ENCODE results near the gene SCIN.

The SCIN gene

DNA sequence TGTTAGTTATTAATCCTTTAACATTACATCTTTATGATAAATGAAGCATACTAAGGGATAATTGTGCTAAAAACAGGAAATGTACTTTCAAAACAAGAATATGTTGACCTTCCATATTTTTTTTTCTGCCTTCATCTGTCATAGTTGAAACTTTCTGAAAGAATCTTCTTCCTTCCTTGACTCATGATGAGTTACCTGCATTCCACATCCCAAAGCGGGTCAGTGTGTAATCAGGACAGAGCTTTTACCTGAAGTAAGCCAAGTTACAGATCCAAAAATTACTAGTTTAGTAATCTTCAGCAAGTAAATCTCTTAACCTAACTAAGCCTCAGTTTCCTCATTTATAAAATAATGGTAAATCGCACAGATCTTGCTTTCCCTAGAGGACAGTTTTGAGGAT is 103.5 kb downstream of the SCIN start:
- no peak overlapping the region for H2AFZ ChIP-seq (ENCODE audit: low read depth, low read length)
- no peak overlapping the region for H3K9ac ChIP-seq (ENCODE audit: low read depth, low read length)
- no peaks in the 10 kb centered on the region for H3K4me1 ChIP-seq (ENCODE audit: insufficient read depth, low read length)
- H3K27ac ChIP-seq (ENCODE audit: low read length), result no peak overlapping the region
- no peak for ATAC-seq (ENCODE audit: insufficient read depth, low read depth)
- TF ChIP-seq, protein P1, sequence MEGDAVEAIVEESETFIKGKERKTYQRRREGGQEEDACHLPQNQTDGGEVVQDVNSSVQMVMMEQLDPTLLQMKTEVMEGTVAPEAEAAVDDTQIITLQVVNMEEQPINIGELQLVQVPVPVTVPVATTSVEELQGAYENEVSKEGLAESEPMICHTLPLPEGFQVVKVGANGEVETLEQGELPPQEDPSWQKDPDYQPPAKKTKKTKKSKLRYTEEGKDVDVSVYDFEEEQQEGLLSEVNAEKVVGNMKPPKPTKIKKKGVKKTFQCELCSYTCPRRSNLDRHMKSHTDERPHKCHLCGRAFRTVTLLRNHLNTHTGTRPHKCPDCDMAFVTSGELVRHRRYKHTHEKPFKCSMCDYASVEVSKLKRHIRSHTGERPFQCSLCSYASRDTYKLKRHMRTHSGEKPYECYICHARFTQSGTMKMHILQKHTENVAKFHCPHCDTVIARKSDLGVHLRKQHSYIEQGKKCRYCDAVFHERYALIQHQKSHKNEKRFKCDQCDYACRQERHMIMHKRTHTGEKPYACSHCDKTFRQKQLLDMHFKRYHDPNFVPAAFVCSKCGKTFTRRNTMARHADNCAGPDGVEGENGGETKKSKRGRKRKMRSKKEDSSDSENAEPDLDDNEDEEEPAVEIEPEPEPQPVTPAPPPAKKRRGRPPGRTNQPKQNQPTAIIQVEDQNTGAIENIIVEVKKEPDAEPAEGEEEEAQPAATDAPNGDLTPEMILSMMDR (IDR thresholded peaks at IDR 0.05; ENCODE audit: borderline replicate concordance, extremely low read depth, low read length, poor library complexity, severe bottlenecking), result no peak
- no peak for TF ChIP-seq EZH2 (IDR thresholded peaks at IDR 0.05; ENCODE audit: borderline replicate concordance, low read depth, low read length, severe bottlenecking)
- no peaks in the 10 kb centered on the region for H3K79me2 ChIP-seq (ENCODE audit: insufficient read depth, low read length)
- DNase-seq, result no peak
- no peak overlapping the region for H3K4me2 ChIP-seq (ENCODE audit: insufficient read depth, low read length)
- H3K27me3 ChIP-seq (ENCODE audit: insufficient read depth, low read length, poor library complexity), result no peaks in the 10 kb centered on the region
- no peak overlapping the region for H3K4me3 ChIP-seq (ENCODE audit: low read depth in 1 of 2, low read length in 2 of 2)
- H4K20me1 ChIP-seq (ENCODE audit: insufficient read depth, low read length), result no peaks in the 10 kb centered on the region
- no peaks in the 10 kb centered on the region for H3K36me3 ChIP-seq (ENCODE audit: insufficient read depth, low read length)
- peaks cover 6% of the 10 kb centered on the region for H3K9me3 ChIP-seq (ENCODE audit: insufficient read depth, low read length, severe bottlenecking)

DNA sequence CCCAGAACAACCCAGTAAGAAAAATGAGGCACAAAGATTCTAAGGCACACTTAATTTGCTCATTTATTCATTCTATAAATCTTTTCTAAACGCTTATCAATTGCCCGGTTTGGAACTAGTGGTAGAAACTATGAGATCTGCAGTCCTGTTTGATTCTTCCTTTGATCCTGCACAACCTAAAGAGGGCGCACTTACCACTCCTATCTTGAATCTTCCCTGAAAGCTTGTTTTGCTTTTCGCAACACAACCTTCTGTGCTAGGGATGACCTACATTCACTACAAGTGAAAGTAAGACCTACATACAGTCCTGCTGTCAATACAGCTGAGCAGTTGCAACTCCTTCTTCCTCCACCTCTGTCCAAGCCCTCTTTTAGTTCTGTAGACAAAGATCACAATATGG is 104.3 kb downstream of the SCIN start:
- TF ChIP-seq, protein P1 (IDR thresholded peaks at IDR 0.05; ENCODE audit: borderline replicate concordance, extremely low read depth, low read length, poor library complexity, severe bottlenecking), result peak; percentile 24
- no peak for TF ChIP-seq EZH2 (IDR thresholded peaks at IDR 0.05; ENCODE audit: borderline replicate concordance, low read depth, low read length, severe bottlenecking)
- no peak for ATAC-seq (ENCODE audit: insufficient read depth, low read depth)
- no peaks in the 10 kb centered on the region for H3K27me3 ChIP-seq (ENCODE audit: insufficient read depth, low read length, poor library complexity)
- H3K27ac ChIP-seq (ENCODE audit: low read length), result no peak overlapping the region
- DNase-seq, result no peak
- no peak overlapping the region for H3K4me2 ChIP-seq (ENCODE audit: insufficient read depth, low read length)
- peaks cover 6% of the 10 kb centered on the region for H3K9me3 ChIP-seq (ENCODE audit: insufficient read depth, low read length, severe bottlenecking)
- no peaks in the 10 kb centered on the region for H3K4me1 ChIP-seq (ENCODE audit: insufficient read depth, low read length)
- no peaks in the 10 kb centered on the region for H3K79me2 ChIP-seq (ENCODE audit: insufficient read depth, low read length)
- H2AFZ ChIP-seq (ENCODE audit: low read depth, low read length), result no peak overlapping the region
- no peak overlapping the region for H3K4me3 ChIP-seq (ENCODE audit: low read depth in 1 of 2, low read length in 2 of 2)
- H3K36me3 ChIP-seq (ENCODE audit: insufficient read depth, low read length), result no peaks in the 10 kb centered on the region
- no peaks in the 10 kb centered on the region for H4K20me1 ChIP-seq (ENCODE audit: insufficient read depth, low read length)
- H3K9ac ChIP-seq (ENCODE audit: low read depth, low read length), result no peak overlapping the region

DNA sequence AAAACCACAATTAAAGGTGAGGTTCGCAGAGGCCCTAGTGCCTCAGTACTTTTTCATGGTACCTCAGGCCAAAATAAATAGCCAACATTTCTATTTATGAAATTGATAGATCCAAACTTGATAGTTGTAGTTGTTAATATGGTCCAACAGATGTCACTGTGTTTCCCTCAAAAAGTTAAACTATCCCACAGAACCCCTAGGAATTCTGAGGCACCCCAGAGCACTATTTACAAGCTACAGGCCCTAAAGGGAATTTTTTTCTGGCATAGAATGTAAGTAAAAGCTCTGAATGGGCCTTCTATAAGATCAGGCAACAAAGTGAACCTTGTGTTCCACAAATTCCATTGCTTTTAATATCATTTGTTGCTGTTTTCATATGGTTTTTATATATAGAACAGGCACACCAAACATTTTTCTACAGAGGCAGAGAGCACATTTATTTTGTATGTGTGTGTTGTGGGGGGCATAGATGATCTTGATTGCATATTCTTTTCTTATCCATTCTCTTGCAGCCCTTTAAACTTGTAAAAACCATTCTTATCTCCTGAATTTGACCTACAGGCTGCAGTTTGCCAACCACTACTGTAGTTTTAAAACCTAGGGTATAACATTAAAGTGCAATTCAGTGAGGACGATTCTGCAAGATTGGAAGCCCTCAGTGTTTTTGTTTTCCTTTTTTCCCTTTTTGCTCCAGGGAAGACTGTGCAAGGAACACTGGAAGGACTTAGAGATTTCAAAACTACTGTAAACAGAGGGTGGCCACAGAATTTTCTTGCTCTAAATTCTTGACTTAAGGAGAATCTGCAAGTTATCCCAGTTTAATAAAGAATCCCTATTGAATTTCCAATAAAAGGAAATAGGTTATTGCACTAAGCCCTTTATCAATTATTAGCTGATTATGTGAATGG is 113.4 kb downstream of the SCIN start:
- Histone ChIP-seq H3K79me2 (ENCODE audit: insufficient read depth, low read length) (no peaks in the 10 kb centered on the region), H3K9ac (ENCODE audit: low read depth, low read length) (no peak overlapping the region), H3K27me3 (ENCODE audit: insufficient read depth, low read length, poor library complexity) (no peaks in the 10 kb centered on the region), H2AFZ (ENCODE audit: low read depth, low read length) (no peak overlapping the region), H4K20me1 (ENCODE audit: insufficient read depth, low read length) (no peaks in the 10 kb centered on the region), H3K9me3 (ENCODE audit: insufficient read depth, low read length, severe bottlenecking) (no peaks in the 10 kb centered on the region), H3K4me2 (ENCODE audit: insufficient read depth, low read length) (no peak overlapping the region), H3K27ac (ENCODE audit: low read length) (no peak overlapping the region), H3K4me1 (ENCODE audit: insufficient read depth, low read length) (no peaks in the 10 kb centered on the region), H3K4me3 (ENCODE audit: low read depth in 1 of 2, low read length in 2 of 2) (no peak overlapping the region), H3K36me3 (ENCODE audit: insufficient read depth, low read length) (no peaks in the 10 kb centered on the region)
- TF ChIP-seq EZH2 (IDR thresholded peaks at IDR 0.05; ENCODE audit: borderline replicate concordance, low read depth, low read length, severe bottlenecking), result no peak
- ATAC-seq (ENCODE audit: insufficient read depth, low read depth) (no peak), DNase-seq (no peak)

DNA sequence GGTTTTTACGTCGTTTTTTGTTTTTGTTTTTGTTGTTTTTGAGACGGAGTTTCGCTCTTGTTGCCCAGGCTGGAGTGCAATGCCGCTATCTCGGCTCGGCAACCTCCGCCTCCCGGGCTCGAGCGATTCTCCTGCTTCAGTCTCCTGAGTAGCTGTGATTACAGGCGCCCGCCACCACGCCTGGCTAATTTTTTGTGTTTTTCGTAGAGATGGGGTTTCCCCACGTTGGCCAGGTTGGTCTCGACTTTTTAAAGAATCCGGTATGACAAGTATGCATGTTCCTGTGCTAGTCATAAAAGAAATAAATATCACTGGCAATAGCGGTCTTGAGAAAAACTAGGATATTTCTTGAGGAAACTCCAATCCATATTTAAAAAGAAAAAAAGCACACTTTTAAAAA is 114.2 kb downstream of the SCIN start:
- Histone ChIP-seq H3K36me3 (ENCODE audit: insufficient read depth, low read length) (no peaks in the 10 kb centered on the region), H3K4me2 (ENCODE audit: insufficient read depth, low read length) (no peak overlapping the region), H3K27ac (ENCODE audit: low read length) (no peak overlapping the region), H3K4me3 (ENCODE audit: low read depth in 1 of 2, low read length in 2 of 2) (no peak overlapping the region), H3K9ac (ENCODE audit: low read depth, low read length) (no peak overlapping the region), H3K9me3 (ENCODE audit: insufficient read depth, low read length, severe bottlenecking) (no peaks in the 10 kb centered on the region), H3K27me3 (ENCODE audit: insufficient read depth, low read length, poor library complexity) (no peaks in the 10 kb centered on the region), H2AFZ (ENCODE audit: low read depth, low read length) (no peak overlapping the region), H4K20me1 (ENCODE audit: insufficient read depth, low read length) (no peaks in the 10 kb centered on the region), H3K4me1 (ENCODE audit: insufficient read depth, low read length) (no peaks in the 10 kb centered on the region), H3K79me2 (ENCODE audit: insufficient read depth, low read length) (no peaks in the 10 kb centered on the region)
- TF ChIP-seq, protein P1 (IDR thresholded peaks at IDR 0.05; ENCODE audit: borderline replicate concordance, extremely low read depth, low read length, poor library complexity, severe bottlenecking), result no peak
- TF ChIP-seq EZH2 (IDR thresholded peaks at IDR 0.05; ENCODE audit: borderline replicate concordance, low read depth, low read length, severe bottlenecking), result no peak
- no peak for ATAC-seq (ENCODE audit: insufficient read depth, low read depth)
- DNase-seq, result no peak

Measured in DND-41 (cell line).